ENCODE measurements around the gene EEFSEC. TPM values are rescaled to one million over a fixed set of nuclear protein-coding genes. Genes with fewer than 3 reads are reported as not detected.

Gene EEFSEC
- total RNA-seq, 2 experiments from 2014 or later: 19.2 to 19.6 TPM

DNA sequence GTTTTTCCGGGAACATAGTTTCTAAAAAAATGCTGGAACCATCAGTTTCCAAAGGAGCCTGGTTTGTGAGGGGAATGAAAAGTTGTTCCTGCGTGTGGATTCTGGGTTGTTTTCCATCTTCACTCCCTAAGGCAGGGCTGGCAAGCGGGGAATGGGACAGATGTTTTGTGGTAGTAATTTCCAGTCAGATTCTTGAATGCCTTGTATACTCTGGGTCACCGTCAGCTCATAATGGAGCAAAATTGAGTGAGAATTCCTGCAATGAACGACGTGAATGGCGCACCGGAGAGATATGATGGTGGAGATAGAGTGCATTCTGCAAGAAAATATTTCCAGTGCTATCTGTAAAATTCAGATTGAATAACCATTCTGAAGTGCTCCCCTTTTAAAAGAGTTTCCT lies 19.9 kb downstream of the EEFSEC start:
- intact Hi-C loops (cut with micrococcal nuclease): no loop called here
- Mint-ChIP-seq H3K27ac (no peak overlapping the region), H3K27me3 (no peaks in the 10 kb centered on the region), H3K4me3 (no peak overlapping the region), H3K4me1 (ENCODE audit: low read depth) (peaks cover 32% of the 10 kb centered on the region), H3K36me3 (ENCODE audit: low read depth) (no peaks in the 10 kb centered on the region), H3K9me3 (no peaks in the 10 kb centered on the region)
- CTCF ChIA-PET: interaction anchor here (1.0 to 1.3 kb wide), 2 partner anchors 13 to 149 kb away, joined by 3 read pairs; no protein-coding TSS in a partner anchor
- ATAC-seq (no peak), DNase-seq (no peak)
- TF ChIP-seq, protein P1, sequence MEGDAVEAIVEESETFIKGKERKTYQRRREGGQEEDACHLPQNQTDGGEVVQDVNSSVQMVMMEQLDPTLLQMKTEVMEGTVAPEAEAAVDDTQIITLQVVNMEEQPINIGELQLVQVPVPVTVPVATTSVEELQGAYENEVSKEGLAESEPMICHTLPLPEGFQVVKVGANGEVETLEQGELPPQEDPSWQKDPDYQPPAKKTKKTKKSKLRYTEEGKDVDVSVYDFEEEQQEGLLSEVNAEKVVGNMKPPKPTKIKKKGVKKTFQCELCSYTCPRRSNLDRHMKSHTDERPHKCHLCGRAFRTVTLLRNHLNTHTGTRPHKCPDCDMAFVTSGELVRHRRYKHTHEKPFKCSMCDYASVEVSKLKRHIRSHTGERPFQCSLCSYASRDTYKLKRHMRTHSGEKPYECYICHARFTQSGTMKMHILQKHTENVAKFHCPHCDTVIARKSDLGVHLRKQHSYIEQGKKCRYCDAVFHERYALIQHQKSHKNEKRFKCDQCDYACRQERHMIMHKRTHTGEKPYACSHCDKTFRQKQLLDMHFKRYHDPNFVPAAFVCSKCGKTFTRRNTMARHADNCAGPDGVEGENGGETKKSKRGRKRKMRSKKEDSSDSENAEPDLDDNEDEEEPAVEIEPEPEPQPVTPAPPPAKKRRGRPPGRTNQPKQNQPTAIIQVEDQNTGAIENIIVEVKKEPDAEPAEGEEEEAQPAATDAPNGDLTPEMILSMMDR (IDR thresholded peaks at IDR 0.05): no peak
- POLR2A ChIA-PET: interaction anchor here (1.0 kb wide), 1 partner anchor 8 kb away, joined by 3 read pairs; no protein-coding TSS in a partner anchor

DNA sequence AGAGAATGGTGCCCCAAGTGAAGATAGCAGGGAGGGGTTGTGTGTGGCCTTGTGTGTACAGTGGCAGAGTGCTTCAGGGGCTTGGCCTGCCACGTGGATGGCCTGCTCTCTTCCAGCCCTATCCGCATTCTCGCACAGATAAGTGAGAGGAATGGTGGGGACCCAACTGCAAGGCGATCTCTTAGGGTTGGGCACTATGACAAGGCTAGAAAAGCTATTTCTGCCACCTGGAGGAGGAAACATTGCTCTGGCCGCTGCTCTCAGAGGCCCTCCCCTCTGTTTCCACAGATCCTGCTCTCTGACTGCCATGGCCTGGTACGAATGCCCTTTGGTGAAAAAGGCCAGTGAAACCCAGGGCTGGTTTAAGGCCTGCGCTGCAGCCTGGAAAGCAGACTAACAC lies 20.6 kb downstream of the EEFSEC start:
- no peaks in the 10 kb centered on the region for H3K9me3 Mint-ChIP-seq
- ChIA-PET CTCF (interaction anchor here (1.3 kb wide), 1 partner anchor 12 kb away, joined by 3 read pairs; no protein-coding TSS in a partner anchor), POLR2A (no interaction called here)
- DNase-seq (no peak), ATAC-seq (no peak)
- intact Hi-C loops (cut with micrococcal nuclease): no loop called here
- H3K4me3 Mint-ChIP-seq: no peak overlapping the region
- peaks cover 35% of the 10 kb centered on the region for H3K4me1 Mint-ChIP-seq (ENCODE audit: low read depth)
- H3K27ac Mint-ChIP-seq: no peak overlapping the region
- H3K36me3 Mint-ChIP-seq (ENCODE audit: low read depth): no peaks in the 10 kb centered on the region
- no peaks in the 10 kb centered on the region for H3K27me3 Mint-ChIP-seq
- TF ChIP-seq, protein P1 (IDR thresholded peaks at IDR 0.05): no peak

DNA sequence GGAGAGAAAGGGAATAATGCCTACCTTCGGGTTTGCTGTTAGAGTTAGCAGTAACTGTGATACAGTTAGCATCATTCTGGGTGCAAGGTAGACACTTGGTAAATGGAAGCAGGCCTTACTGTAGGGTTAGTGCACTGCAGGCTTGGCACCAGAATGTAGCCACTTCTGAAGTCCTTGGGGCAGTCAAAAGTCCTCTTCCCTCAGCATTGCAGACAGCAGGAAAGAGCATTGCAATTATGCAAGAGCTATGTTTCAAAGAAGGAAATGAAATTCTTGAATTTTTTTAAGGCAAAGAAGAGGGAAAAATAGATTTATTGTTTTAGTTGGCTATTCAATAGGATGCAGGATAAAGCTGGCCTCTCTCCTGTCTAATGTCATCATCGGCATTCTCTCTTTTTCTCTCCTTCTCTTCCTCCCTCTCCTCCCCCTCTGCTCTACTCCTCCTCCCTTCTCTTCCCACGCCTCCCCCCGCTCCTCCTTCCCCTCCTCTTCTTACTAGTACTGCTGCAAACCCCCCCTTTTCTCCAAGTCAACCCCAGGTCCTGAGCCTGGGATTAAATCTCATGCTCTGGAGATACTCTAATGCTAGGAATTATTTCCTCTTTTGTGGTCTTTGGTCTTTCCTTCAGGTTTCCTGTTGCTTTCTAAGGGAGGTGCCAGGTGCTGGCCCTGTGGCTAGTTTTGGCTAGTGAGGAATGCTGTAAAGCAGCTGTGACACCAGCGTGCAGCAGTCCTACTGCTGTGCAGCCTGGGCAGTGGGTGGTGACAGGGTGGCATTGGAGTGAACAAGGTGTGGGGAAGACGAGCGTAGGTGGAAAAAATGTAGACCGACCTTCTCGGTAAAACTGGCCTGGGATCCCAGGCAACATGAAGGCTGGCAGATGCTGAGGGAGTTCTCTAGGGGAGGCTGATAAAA lies 21.7 kb downstream of the EEFSEC start:
- TF ChIP-seq, protein P1 (IDR thresholded peaks at IDR 0.05): no peak
- POLR2A ChIA-PET: no interaction called here
- peaks cover 39% of the 10 kb centered on the region for H3K4me1 Mint-ChIP-seq (ENCODE audit: low read depth)
- CTCF ChIA-PET: interaction anchor here (0.6 kb wide), 1 partner anchor 148 kb away, joined by 3 read pairs; no protein-coding TSS in a partner anchor
- no peaks in the 10 kb centered on the region for H3K9me3 Mint-ChIP-seq
- H3K4me3 Mint-ChIP-seq: no peak overlapping the region
- no peaks in the 10 kb centered on the region for H3K27me3 Mint-ChIP-seq
- intact Hi-C loops (cut with micrococcal nuclease): no loop called here
- no peak for DNase-seq
- H3K27ac Mint-ChIP-seq: no peak overlapping the region
- ATAC-seq: no peak
- H3K36me3 Mint-ChIP-seq (ENCODE audit: low read depth): no peaks in the 10 kb centered on the region

GRCh38 chr3:128175768-128176167 lies 22.5 kb downstream of the EEFSEC start:
- H3K4me1 Mint-ChIP-seq (ENCODE audit: low read depth): peaks cover 43% of the 10 kb centered on the region

More at GRCh38 chr3:128175768-128176167, 22.5 kb downstream of the EEFSEC start:
- TF ChIP-seq, protein P1 (IDR thresholded peaks at IDR 0.05): no peak
- no peak overlapping the region for H3K27ac Mint-ChIP-seq
- DNase-seq (no peak), ATAC-seq (no peak)
- no peaks in the 10 kb centered on the region for H3K27me3 Mint-ChIP-seq
- peaks cover 6% of the 10 kb centered on the region for H3K36me3 Mint-ChIP-seq (ENCODE audit: low read depth)
- intact Hi-C loops (cut with micrococcal nuclease): no loop called here
- no peaks in the 10 kb centered on the region for H3K9me3 Mint-ChIP-seq
- ChIA-PET POLR2A (interaction anchor here (1.2 kb wide), 1 partner anchor 23 kb away, joined by 4 read pairs; no protein-coding TSS in a partner anchor), CTCF (interaction anchor here (0.6 to 0.7 kb wide), 2 partner anchors 9 to 273 kb away, joined by 3 read pairs; no protein-coding TSS in a partner anchor)
- H3K4me3 Mint-ChIP-seq: no peak overlapping the region
